ENCODE results near the gene MOSMO. TPM values are rescaled to one million over a fixed set of nuclear protein-coding genes. Genes with fewer than 3 reads are reported as not detected.

MOSMO gene
- total and polyA plus RNA-seq, 5 donors from 2014 or later, result 3.9 to 13.1 (median 4.2) TPM

DNA sequence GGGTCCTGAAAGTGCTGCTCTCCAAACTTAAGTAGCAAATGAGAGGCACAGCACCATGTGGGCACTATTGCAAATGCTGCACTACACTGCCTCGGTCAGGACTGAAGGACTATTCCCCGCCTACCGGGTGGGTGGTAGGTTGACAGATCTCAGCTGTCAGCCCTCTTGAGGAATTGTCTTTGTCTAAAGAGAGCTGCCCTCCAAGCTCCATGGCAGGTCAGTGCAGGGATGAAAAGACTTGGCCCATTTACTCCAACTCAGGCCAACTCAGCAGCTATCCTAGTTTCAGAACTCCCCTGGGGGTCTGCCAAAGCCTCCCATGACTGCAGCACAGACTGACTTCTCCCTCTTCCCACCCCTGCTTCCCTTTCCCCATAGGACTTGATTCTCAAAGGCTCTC lies 3.6 kb upstream of the MOSMO start:
- DNase-seq (no peak), ATAC-seq (ENCODE audit: low read depth in 2 of 2) (no peak)
- Histone ChIP-seq H3K4me3 (ENCODE audit: low read depth, low read length) (no peak overlapping the region), H3K27me3 (ENCODE audit: control insufficient read depth, insufficient read depth, low read length) (no peaks in the 10 kb centered on the region), H3K27ac (ENCODE audit: insufficient read depth, low read length, poor library complexity, severe bottlenecking) (no peak overlapping the region), H3K36me3 (ENCODE audit: control insufficient read depth, insufficient read depth, low read length) (no peaks in the 10 kb centered on the region), H3K4me1 (ENCODE audit: control insufficient read depth, insufficient read depth, low read length, poor library complexity, severe bottlenecking) (peaks cover 22% of the 10 kb centered on the region), H3K9me3 (ENCODE audit: control insufficient read depth in 2 of 2, low read length in 2 of 2) (no peaks in the 10 kb centered on the region)
- H3K27ac Mint-ChIP-seq, result peak overlapping the region in 1 of 3 donors; percentile 60
- H3K36me3 Mint-ChIP-seq, result no peaks in the 10 kb centered on the region
- peaks cover 4% of the 10 kb centered on the region for H3K27me3 Mint-ChIP-seq
- peaks cover 0 to 1% (median 0%) of the 10 kb centered on the region in 7 donors for H3K9me3 Mint-ChIP-seq
- peaks cover 10 to 32% (median 20%) of the 10 kb centered on the region in 4 donors for H3K4me1 Mint-ChIP-seq
- peak overlapping the region in 1 of 4 donors; percentile 79 for H3K4me3 Mint-ChIP-seq

DNA sequence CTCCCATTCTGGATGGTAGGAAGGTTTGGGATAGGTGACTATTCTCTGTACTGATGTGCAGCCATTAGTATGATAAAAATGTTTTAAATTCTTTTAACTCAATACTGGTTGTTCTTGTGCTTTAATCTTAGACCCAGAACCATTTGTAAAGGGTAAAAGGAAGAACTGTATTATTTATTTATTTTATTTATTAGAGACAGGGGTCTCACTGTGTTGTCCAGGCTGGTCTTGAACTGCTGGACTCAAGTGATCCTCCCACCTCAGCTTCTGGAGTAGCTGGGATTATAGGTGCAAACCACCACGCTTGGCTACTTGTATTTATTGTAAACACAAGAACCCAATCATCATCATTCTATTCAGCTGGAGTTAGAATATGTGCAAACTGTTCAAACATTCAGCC lies 2.2 kb upstream of the MOSMO start:
- DNase-seq, result no peak
- ATAC-seq (ENCODE audit: low read depth in 2 of 2), result no peak
- H3K27me3 ChIP-seq (ENCODE audit: control insufficient read depth, insufficient read depth, low read length), result no peaks in the 10 kb centered on the region
- peak overlapping the region in 2 of 4 donors; percentile 39 to 79 for H3K4me3 Mint-ChIP-seq
- H3K9me3 ChIP-seq (ENCODE audit: control insufficient read depth in 2 of 2, low read length in 2 of 2), result no peaks in the 10 kb centered on the region
- no peak overlapping the region for H3K4me3 ChIP-seq (ENCODE audit: low read depth, low read length)
- peaks cover 32% of the 10 kb centered on the region for H3K4me1 ChIP-seq (ENCODE audit: control insufficient read depth, insufficient read depth, low read length, poor library complexity, severe bottlenecking)
- no peak overlapping the region for H3K27ac ChIP-seq (ENCODE audit: insufficient read depth, low read length, poor library complexity, severe bottlenecking)
- H3K4me1 Mint-ChIP-seq, result peaks cover 17 to 38% (median 26%) of the 10 kb centered on the region in 4 donors
- H3K27me3 Mint-ChIP-seq, result peaks cover 4% of the 10 kb centered on the region
- peak overlapping the region in 1 of 3 donors; percentile 93 for H3K27ac Mint-ChIP-seq
- H3K9me3 Mint-ChIP-seq, result peaks cover 0 to 1% (median 0%) of the 10 kb centered on the region in 7 donors
- no peaks in the 10 kb centered on the region for H3K36me3 ChIP-seq (ENCODE audit: control insufficient read depth, insufficient read depth, low read length)
- no peaks in the 10 kb centered on the region for H3K36me3 Mint-ChIP-seq

DNA sequence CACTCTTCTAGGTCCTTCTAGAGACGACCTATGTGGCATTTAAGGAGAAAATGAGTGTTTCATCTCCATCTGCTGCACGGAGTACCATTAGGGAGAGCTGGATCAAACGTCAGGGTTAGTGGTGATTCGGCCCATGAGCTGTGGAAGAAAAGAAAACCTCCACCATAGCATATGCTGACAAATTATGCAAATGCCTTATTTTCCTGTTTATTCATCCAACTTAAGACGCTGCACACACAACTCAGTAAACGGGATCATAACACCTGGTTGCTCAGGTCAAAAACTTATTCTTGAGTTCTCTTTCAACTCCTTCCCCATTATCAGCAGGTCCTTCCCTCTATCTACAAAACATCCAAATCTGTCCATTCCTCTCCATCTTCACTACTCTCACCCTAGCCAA lies 1.3 kb upstream of the MOSMO start:
- Mint-ChIP-seq H3K27me3 (peaks cover 4% of the 10 kb centered on the region), H3K27ac (peak overlapping the region; percentile 75 to 95 (median 93)), H3K36me3 (no peaks in the 10 kb centered on the region), H3K4me1 (peaks cover 20 to 41% (median 27%) of the 10 kb centered on the region in 4 donors), H3K9me3 (peaks cover 0 to 1% (median 0%) of the 10 kb centered on the region in 7 donors), H3K4me3 (peak overlapping the region; percentile 79 to 96 (median 90))
- peak overlapping the region; percentile 82 for H3K4me3 ChIP-seq (ENCODE audit: low read depth, low read length)
- no peaks in the 10 kb centered on the region for H3K9me3 ChIP-seq (ENCODE audit: control insufficient read depth in 2 of 2, low read length in 2 of 2)
- no peak for ATAC-seq (ENCODE audit: low read depth in 2 of 2)
- H3K27me3 ChIP-seq (ENCODE audit: control insufficient read depth, insufficient read depth, low read length), result no peaks in the 10 kb centered on the region
- no peak for DNase-seq
- H3K27ac ChIP-seq (ENCODE audit: insufficient read depth, low read length, poor library complexity, severe bottlenecking), result no peak overlapping the region
- peaks cover 32% of the 10 kb centered on the region for H3K4me1 ChIP-seq (ENCODE audit: control insufficient read depth, insufficient read depth, low read length, poor library complexity, severe bottlenecking)
- H3K36me3 ChIP-seq (ENCODE audit: control insufficient read depth, insufficient read depth, low read length), result no peaks in the 10 kb centered on the region

GRCh38 chr16:22007159-22007508 lies 777 bp upstream of the MOSMO start:
- Mint-ChIP-seq H3K27ac (peak overlapping the region; percentile 93 to 96 (median 95)), H3K9me3 (peaks cover 0 to 1% (median 0%) of the 10 kb centered on the region in 7 donors), H3K4me1 (peaks cover 22 to 46% (median 30%) of the 10 kb centered on the region in 4 donors), H3K4me3 (peak overlapping the region; percentile 79 to 96 (median 90)), H3K36me3 (no peaks in the 10 kb centered on the region), H3K27me3 (peaks cover 4% of the 10 kb centered on the region)
- peaks cover 35% of the 10 kb centered on the region for H3K4me1 ChIP-seq (ENCODE audit: control insufficient read depth, insufficient read depth, low read length, poor library complexity, severe bottlenecking)
- no peak for ATAC-seq (ENCODE audit: low read depth in 2 of 2)
- H3K36me3 ChIP-seq (ENCODE audit: control insufficient read depth, insufficient read depth, low read length), result no peaks in the 10 kb centered on the region
- H3K9me3 ChIP-seq (ENCODE audit: control insufficient read depth in 2 of 2, low read length in 2 of 2), result no peaks in the 10 kb centered on the region
- H3K27ac ChIP-seq (ENCODE audit: insufficient read depth, low read length, poor library complexity, severe bottlenecking), result peak overlapping the region; percentile 60
- H3K27me3 ChIP-seq (ENCODE audit: control insufficient read depth, insufficient read depth, low read length), result no peaks in the 10 kb centered on the region
- no peak for DNase-seq
- peak overlapping the region; percentile 82 for H3K4me3 ChIP-seq (ENCODE audit: low read depth, low read length)

- Histone ChIP-seq H3K9me3 (ENCODE audit: control insufficient read depth in 2 of 2, low read length in 2 of 2) (no peaks in the 10 kb centered on the region), H3K27me3 (ENCODE audit: control insufficient read depth, insufficient read depth, low read length) (no peaks in the 10 kb centered on the region), H3K4me3 (ENCODE audit: low read depth, low read length) (peak overlapping the region; percentile 61), H3K4me1 (ENCODE audit: control insufficient read depth, insufficient read depth, low read length, poor library complexity, severe bottlenecking) (peaks cover 35% of the 10 kb centered on the region), H3K27ac (ENCODE audit: insufficient read depth, low read length, poor library complexity, severe bottlenecking) (peak overlapping the region; percentile 14), H3K36me3 (ENCODE audit: control insufficient read depth, insufficient read depth, low read length) (no peaks in the 10 kb centered on the region)
- H3K27ac Mint-ChIP-seq, result peak overlapping the region; percentile 21 to 87 (median 54)
- H3K9me3 Mint-ChIP-seq, result peaks cover 0 to 1% (median 0%) of the 10 kb centered on the region in 7 donors
- peak; percentile 9 to 43 (median 12) for DNase-seq
- H3K27me3 Mint-ChIP-seq, result peaks cover 4% of the 10 kb centered on the region
- H3K4me3 Mint-ChIP-seq, result peak overlapping the region; percentile 85 to 93 (median 89)
- H3K4me1 Mint-ChIP-seq, result peaks cover 26 to 53% (median 37%) of the 10 kb centered on the region in 4 donors
- H3K36me3 Mint-ChIP-seq, result no peaks in the 10 kb centered on the region
- peak in 1 of 2 donors; percentile 32 for ATAC-seq (ENCODE audit: low read depth in 2 of 2)
These were observed 526 bp downstream of the MOSMO start for GRCh38 chr16:22008215-22009059.

GRCh38 chr16:22010902-22011301 lies 3.0 kb downstream of the MOSMO start:
- H3K27me3 ChIP-seq (ENCODE audit: control insufficient read depth, insufficient read depth, low read length), result no peaks in the 10 kb centered on the region
- H3K36me3 Mint-ChIP-seq, result no peaks in the 10 kb centered on the region
- ATAC-seq (ENCODE audit: low read depth in 2 of 2) (no peak), DNase-seq (no peak)
- H3K36me3 ChIP-seq (ENCODE audit: control insufficient read depth, insufficient read depth, low read length), result no peaks in the 10 kb centered on the region
- H3K4me1 Mint-ChIP-seq, result peaks cover 33 to 68% (median 51%) of the 10 kb centered on the region in 4 donors
- peaks cover 4% of the 10 kb centered on the region for H3K27me3 Mint-ChIP-seq
- H3K9me3 ChIP-seq (ENCODE audit: control insufficient read depth in 2 of 2, low read length in 2 of 2), result no peaks in the 10 kb centered on the region
- peak overlapping the region in 2 of 4 donors; percentile 23 to 85 for H3K4me3 Mint-ChIP-seq
- peaks cover 35% of the 10 kb centered on the region for H3K4me1 ChIP-seq (ENCODE audit: control insufficient read depth, insufficient read depth, low read length, poor library complexity, severe bottlenecking)
- no peak overlapping the region for H3K4me3 ChIP-seq (ENCODE audit: low read depth, low read length)
- H3K9me3 Mint-ChIP-seq, result no peaks in the 10 kb centered on the region
- H3K27ac Mint-ChIP-seq, result peak overlapping the region in 1 of 3 donors; percentile 31
- H3K27ac ChIP-seq (ENCODE audit: insufficient read depth, low read length, poor library complexity, severe bottlenecking), result no peak overlapping the region

DNA sequence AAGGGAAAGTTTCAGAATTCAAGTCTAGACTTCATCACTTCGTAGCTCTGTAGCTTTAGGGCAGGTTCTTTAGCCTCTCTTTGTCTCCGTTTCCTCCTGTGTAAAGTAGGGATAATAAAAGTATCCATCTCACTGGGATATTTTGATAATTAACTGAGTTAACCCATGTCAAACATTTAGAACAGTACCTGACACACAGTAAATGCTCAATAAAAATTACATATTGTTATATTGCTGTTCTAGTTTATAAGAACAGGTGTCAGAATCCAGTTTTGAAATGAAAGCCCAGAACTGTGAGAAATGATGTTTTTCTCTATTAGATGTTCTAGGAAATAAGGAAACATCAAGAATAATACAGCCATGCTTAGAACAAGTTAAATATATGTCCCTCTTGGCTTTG lies 4.3 kb downstream of the MOSMO start:
- no peak for ATAC-seq (ENCODE audit: low read depth in 2 of 2)
- Mint-ChIP-seq H3K4me3 (peak overlapping the region in 2 of 4 donors; percentile 38 to 61), H3K9me3 (no peaks in the 10 kb centered on the region), H3K36me3 (no peaks in the 10 kb centered on the region), H3K27me3 (peaks cover 2% of the 10 kb centered on the region), H3K27ac (no peak overlapping the region), H3K4me1 (peaks cover 39 to 72% (median 56%) of the 10 kb centered on the region in 4 donors)
- H3K9me3 ChIP-seq (ENCODE audit: control insufficient read depth in 2 of 2, low read length in 2 of 2), result no peaks in the 10 kb centered on the region
- H3K27me3 ChIP-seq (ENCODE audit: control insufficient read depth, insufficient read depth, low read length), result no peaks in the 10 kb centered on the region
- H3K27ac ChIP-seq (ENCODE audit: insufficient read depth, low read length, poor library complexity, severe bottlenecking), result no peak overlapping the region
- no peak overlapping the region for H3K4me3 ChIP-seq (ENCODE audit: low read depth, low read length)
- no peaks in the 10 kb centered on the region for H3K36me3 ChIP-seq (ENCODE audit: control insufficient read depth, insufficient read depth, low read length)
- H3K4me1 ChIP-seq (ENCODE audit: control insufficient read depth, insufficient read depth, low read length, poor library complexity, severe bottlenecking), result peaks cover 36% of the 10 kb centered on the region
- no peak for DNase-seq
